ENCODE data around the gene KRTAP19-6. TPM values are rescaled to one million over a fixed set of nuclear protein-coding genes. Genes with fewer than 3 reads are reported as not detected.

The KRTAP19-6 gene
- total and polyA plus RNA-seq, 2 experiments from 2014 or later: not detected

DNA sequence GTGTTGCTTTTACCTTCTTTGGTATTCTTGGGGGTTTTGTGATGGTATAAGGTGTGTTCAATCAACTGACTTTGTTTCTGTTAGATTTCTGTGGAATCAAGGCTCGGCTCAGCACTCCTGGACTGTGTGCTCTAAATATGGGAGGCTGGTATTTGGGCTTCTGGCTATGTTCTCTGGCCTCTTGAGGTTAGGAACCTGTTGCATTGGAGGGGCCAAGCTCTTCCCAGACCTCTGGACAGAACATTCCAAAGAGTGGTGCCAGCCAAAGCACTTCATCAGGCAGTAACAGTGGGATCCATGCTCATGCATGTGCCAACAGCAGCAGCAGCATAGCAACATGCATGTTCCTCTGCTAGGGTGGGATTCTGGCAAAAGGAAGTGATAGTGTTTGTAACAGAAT, 11.1 kb upstream of the KRTAP19-6 start:
- H2AFZ ChIP-seq: no peak overlapping the region
- TF ChIP-seq POLR2AphosphoS5 (IDR thresholded peaks at IDR 0.05; ENCODE audit: low read depth) (no peak), EZH2 (IDR thresholded peaks at IDR 0.05; ENCODE audit: low read depth, unreplicated experiment) (no peak), NANOG (IDR thresholded peaks at IDR 0.05; ENCODE audit: borderline replicate concordance) (no peak), ZNF331 (CRISPR knock-in tag; IDR thresholded peaks at IDR 0.05; ENCODE audit: low read depth) (no peak), JUNB (IDR thresholded peaks at IDR 0.05; ENCODE audit: unreplicated experiment) (no peak), EZH2phosphoT487 (IDR thresholded peaks at IDR 0.05; ENCODE audit: unreplicated experiment) (no peak), CTCF (conservative IDR thresholded peaks at IDR 0.05; ENCODE audit: low read depth in 2 of 2) (no peak), ETS1 (IDR thresholded peaks at IDR 0.05) (no peak), CREB1 (CRISPR knock-in tag; IDR thresholded peaks at IDR 0.05; ENCODE audit: low read depth) (no peak), STAT1 (IDR thresholded peaks at IDR 0.05; ENCODE audit: unreplicated experiment) (no peak), ZNF114 (CRISPR knock-in tag; IDR thresholded peaks at IDR 0.05) (no peak)
- TF ChIP-seq, protein P1, sequence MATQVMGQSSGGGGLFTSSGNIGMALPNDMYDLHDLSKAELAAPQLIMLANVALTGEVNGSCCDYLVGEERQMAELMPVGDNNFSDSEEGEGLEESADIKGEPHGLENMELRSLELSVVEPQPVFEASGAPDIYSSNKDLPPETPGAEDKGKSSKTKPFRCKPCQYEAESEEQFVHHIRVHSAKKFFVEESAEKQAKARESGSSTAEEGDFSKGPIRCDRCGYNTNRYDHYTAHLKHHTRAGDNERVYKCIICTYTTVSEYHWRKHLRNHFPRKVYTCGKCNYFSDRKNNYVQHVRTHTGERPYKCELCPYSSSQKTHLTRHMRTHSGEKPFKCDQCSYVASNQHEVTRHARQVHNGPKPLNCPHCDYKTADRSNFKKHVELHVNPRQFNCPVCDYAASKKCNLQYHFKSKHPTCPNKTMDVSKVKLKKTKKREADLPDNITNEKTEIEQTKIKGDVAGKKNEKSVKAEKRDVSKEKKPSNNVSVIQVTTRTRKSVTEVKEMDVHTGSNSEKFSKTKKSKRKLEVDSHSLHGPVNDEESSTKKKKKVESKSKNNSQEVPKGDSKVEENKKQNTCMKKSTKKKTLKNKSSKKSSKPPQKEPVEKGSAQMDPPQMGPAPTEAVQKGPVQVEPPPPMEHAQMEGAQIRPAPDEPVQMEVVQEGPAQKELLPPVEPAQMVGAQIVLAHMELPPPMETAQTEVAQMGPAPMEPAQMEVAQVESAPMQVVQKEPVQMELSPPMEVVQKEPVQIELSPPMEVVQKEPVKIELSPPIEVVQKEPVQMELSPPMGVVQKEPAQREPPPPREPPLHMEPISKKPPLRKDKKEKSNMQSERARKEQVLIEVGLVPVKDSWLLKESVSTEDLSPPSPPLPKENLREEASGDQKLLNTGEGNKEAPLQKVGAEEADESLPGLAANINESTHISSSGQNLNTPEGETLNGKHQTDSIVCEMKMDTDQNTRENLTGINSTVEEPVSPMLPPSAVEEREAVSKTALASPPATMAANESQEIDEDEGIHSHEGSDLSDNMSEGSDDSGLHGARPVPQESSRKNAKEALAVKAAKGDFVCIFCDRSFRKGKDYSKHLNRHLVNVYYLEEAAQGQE (IDR thresholded peaks at IDR 0.05; ENCODE audit: unreplicated experiment): no peak
- TF ChIP-seq, protein P2, sequence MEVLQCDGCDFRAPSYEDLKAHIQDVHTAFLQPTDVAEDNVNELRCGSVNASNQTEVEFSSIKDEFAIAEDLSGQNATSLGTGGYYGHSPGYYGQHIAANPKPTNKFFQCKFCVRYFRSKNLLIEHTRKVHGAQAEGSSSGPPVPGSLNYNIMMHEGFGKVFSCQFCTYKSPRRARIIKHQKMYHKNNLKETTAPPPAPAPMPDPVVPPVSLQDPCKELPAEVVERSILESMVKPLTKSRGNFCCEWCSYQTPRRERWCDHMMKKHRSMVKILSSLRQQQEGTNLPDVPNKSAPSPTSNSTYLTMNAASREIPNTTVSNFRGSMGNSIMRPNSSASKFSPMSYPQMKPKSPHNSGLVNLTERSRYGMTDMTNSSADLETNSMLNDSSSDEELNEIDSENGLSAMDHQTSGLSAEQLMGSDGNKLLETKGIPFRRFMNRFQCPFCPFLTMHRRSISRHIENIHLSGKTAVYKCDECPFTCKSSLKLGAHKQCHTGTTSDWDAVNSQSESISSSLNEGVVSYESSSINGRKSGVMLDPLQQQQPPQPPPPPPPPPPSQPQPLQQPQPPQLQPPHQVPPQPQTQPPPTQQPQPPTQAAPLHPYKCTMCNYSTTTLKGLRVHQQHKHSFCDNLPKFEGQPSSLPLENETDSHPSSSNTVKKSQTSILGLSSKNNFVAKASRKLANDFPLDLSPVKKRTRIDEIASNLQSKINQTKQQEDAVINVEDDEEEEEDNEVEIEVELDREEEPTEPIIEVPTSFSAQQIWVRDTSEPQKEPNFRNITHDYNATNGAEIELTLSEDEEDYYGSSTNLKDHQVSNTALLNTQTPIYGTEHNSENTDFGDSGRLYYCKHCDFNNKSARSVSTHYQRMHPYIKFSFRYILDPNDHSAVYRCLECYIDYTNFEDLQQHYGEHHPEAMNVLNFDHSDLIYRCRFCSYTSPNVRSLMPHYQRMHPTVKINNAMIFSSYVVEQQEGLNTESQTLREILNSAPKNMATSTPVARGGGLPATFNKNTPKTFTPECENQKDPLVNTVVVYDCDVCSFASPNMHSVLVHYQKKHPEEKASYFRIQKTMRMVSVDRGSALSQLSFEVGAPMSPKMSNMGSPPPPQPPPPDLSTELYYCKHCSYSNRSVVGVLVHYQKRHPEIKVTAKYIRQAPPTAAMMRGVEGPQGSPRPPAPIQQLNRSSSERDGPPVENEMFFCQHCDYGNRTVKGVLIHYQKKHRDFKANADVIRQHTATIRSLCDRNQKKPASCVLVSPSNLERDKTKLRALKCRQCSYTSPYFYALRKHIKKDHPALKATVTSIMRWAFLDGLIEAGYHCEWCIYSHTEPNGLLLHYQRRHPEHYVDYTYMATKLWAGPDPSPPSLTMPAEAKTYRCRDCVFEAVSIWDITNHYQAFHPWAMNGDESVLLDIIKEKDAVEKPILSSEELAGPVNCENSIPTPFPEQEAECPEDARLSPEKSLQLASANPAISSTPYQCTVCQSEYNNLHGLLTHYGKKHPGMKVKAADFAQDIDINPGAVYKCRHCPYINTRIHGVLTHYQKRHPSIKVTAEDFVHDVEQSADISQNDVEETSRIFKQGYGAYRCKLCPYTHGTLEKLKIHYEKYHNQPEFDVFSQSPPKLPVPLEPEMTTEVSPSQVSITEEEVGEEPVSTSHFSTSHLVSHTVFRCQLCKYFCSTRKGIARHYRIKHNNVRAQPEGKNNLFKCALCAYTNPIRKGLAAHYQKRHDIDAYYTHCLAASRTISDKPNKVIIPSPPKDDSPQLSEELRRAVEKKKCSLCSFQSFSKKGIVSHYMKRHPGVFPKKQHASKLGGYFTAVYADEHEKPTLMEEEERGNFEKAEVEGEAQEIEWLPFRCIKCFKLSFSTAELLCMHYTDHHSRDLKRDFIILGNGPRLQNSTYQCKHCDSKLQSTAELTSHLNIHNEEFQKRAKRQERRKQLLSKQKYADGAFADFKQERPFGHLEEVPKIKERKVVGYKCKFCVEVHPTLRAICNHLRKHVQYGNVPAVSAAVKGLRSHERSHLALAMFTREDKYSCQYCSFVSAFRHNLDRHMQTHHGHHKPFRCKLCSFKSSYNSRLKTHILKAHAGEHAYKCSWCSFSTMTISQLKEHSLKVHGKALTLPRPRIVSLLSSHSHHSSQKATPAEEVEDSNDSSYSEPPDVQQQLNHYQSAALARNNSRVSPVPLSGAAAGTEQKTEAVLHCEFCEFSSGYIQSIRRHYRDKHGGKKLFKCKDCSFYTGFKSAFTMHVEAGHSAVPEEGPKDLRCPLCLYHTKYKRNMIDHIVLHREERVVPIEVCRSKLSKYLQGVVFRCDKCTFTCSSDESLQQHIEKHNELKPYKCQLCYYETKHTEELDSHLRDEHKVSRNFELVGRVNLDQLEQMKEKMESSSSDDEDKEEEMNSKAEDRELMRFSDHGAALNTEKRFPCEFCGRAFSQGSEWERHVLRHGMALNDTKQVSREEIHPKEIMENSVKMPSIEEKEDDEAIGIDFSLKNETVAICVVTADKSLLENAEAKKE (CRISPR knock-in tag; IDR thresholded peaks at IDR 0.05): no peak
- H4K20me1 ChIP-seq (replicated peaks; ENCODE audit: insufficient read depth): no peaks in the 10 kb centered on the region
- H3K79me2 ChIP-seq (replicated peaks; ENCODE audit: insufficient read depth): no peaks in the 10 kb centered on the region
- H3K4me3 ChIP-seq: no peak overlapping the region
- no peaks in the 10 kb centered on the region for H3K27me3 ChIP-seq (ENCODE audit: insufficient read depth)
- ATAC-seq (no peak), DNase-seq (ENCODE audit: low spot score) (no peak)
- Mint-ChIP-seq H3K9me3 (no peaks in the 10 kb centered on the region; the same call in 2 of the 3 replicates), H3K4me1 (no peaks in the 10 kb centered on the region), H3K4me3 (no peak overlapping the region), H3K36me3 (ENCODE audit: low read depth) (no peaks in the 10 kb centered on the region), H3K27me3 (ENCODE audit: insufficient read depth, low read depth, poor library complexity) (no peaks in the 10 kb centered on the region), H3K27ac (no peak overlapping the region)
- no peaks in the 10 kb centered on the region for H3F3A ChIP-seq (replicated peaks; ENCODE audit: low read depth)
- H3K4me1 ChIP-seq (ENCODE audit: insufficient read depth): no peaks in the 10 kb centered on the region
- H3K27ac ChIP-seq (ENCODE audit: low read depth): no peak overlapping the region
- H3K36me3 ChIP-seq (ENCODE audit: insufficient read depth): no peaks in the 10 kb centered on the region
- no peak overlapping the region for H3K4me2 ChIP-seq
- H3K9me2 ChIP-seq (ENCODE audit: insufficient read depth): peaks cover 5% of the 10 kb centered on the region; the same call in 1 of the 2 replicates
